ENCODE data around the gene RAB8B.

- TF ChIP-seq, protein P1, sequence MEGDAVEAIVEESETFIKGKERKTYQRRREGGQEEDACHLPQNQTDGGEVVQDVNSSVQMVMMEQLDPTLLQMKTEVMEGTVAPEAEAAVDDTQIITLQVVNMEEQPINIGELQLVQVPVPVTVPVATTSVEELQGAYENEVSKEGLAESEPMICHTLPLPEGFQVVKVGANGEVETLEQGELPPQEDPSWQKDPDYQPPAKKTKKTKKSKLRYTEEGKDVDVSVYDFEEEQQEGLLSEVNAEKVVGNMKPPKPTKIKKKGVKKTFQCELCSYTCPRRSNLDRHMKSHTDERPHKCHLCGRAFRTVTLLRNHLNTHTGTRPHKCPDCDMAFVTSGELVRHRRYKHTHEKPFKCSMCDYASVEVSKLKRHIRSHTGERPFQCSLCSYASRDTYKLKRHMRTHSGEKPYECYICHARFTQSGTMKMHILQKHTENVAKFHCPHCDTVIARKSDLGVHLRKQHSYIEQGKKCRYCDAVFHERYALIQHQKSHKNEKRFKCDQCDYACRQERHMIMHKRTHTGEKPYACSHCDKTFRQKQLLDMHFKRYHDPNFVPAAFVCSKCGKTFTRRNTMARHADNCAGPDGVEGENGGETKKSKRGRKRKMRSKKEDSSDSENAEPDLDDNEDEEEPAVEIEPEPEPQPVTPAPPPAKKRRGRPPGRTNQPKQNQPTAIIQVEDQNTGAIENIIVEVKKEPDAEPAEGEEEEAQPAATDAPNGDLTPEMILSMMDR (IDR thresholded peaks at IDR 0.05; ENCODE audit: poor library complexity), result no peak
- TF ChIP-seq EZH2 (IDR thresholded peaks at IDR 0.05; ENCODE audit: borderline replicate concordance), result no peak
Measured at GRCh38 chr15:63156755-63157117, 32.7 kb upstream of the RAB8B start.
